Astrocyte of the cerebellum (primary cell): Measurements from ENCODE around the gene SHISAL1.

ENCODE experiments used
- DNase-seq: peaks from one replicate; pipeline ENCODE4 v3.0.0-alpha.2; 2011; ENCODE audit warnings: low read depth
- H3K4me3 ChIP-seq: 2 replicates; pipeline ENCODE4 v1.5.1; 2011; ENCODE audit warnings: mild to moderate bottlenecking, low read depth, low read length, moderate library complexity
- in situ Hi-C: cut with HindIII; loops from 2 replicates; pipeline ENCODE4 v1.10.0; 2017; ENCODE audit warnings: low sequenced_read_pairs
- TF ChIP-seq, protein P1 (sequence below): IDR thresholded peaks from 2 replicates; pipeline ENCODE4 v1.5.1; 2012; ENCODE audit warnings: low read length, low read depth, moderate library complexity, mild to moderate bottlenecking; ENCODE audit errors: missing control alignments

SHISAL1 gene

GRCh38 chr22:44276706-44277356 is 35.9 kb downstream of the SHISAL1 start:
- TF ChIP-seq, protein P1, sequence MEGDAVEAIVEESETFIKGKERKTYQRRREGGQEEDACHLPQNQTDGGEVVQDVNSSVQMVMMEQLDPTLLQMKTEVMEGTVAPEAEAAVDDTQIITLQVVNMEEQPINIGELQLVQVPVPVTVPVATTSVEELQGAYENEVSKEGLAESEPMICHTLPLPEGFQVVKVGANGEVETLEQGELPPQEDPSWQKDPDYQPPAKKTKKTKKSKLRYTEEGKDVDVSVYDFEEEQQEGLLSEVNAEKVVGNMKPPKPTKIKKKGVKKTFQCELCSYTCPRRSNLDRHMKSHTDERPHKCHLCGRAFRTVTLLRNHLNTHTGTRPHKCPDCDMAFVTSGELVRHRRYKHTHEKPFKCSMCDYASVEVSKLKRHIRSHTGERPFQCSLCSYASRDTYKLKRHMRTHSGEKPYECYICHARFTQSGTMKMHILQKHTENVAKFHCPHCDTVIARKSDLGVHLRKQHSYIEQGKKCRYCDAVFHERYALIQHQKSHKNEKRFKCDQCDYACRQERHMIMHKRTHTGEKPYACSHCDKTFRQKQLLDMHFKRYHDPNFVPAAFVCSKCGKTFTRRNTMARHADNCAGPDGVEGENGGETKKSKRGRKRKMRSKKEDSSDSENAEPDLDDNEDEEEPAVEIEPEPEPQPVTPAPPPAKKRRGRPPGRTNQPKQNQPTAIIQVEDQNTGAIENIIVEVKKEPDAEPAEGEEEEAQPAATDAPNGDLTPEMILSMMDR = no peak
- in situ Hi-C loops = no loop called here
- H3K4me3 ChIP-seq = no peak overlapping the region
- DNase-seq = no peak

GRCh38 chr22:44276041-44276440 is 36.7 kb downstream of the SHISAL1 start:
- TF ChIP-seq, protein P1 = no peak
- in situ Hi-C loops = no loop called here
- no peak overlapping the region for H3K4me3 ChIP-seq
- DNase-seq = no peak

- no peak for DNase-seq
- TF ChIP-seq, protein P1 = no peak
- in situ Hi-C loops = no loop called here
- H3K4me3 ChIP-seq = no peak overlapping the region
Observed at GRCh38 chr22:44275631-44275995, 37.1 kb downstream of the SHISAL1 start.

- no peak for DNase-seq
- no peak overlapping the region for H3K4me3 ChIP-seq
- TF ChIP-seq, protein P1 = no peak
- in situ Hi-C loops = no loop called here
Observed at GRCh38 chr22:44274918-44275630, 37.7 kb downstream of the SHISAL1 start.

GRCh38 chr22:44273175-44273574 is 39.6 kb downstream of the SHISAL1 start:
- in situ Hi-C loops = no loop called here
- TF ChIP-seq, protein P1 = no peak
- no peak overlapping the region for H3K4me3 ChIP-seq

GRCh38 chr22:44272401-44272771 is 40.4 kb downstream of the SHISAL1 start:
- TF ChIP-seq, protein P1 = no peak
- no peak for DNase-seq
- no peak overlapping the region for H3K4me3 ChIP-seq

More at GRCh38 chr22:44273175-44273574, 39.6 kb downstream of the SHISAL1 start:
- no peak for DNase-seq

More at GRCh38 chr22:44272401-44272771, 40.4 kb downstream of the SHISAL1 start:
- in situ Hi-C loops = no loop called here
